ENCODE results near the gene HAUS7. TPM values are rescaled to one million over a fixed set of nuclear protein-coding genes. Genes with fewer than 3 reads are reported as not detected.

HAUS7 gene
- total RNA-seq, 4 donors from 2014 or later, result 20.7 to 46.8 (median 27.7) TPM

DNA sequence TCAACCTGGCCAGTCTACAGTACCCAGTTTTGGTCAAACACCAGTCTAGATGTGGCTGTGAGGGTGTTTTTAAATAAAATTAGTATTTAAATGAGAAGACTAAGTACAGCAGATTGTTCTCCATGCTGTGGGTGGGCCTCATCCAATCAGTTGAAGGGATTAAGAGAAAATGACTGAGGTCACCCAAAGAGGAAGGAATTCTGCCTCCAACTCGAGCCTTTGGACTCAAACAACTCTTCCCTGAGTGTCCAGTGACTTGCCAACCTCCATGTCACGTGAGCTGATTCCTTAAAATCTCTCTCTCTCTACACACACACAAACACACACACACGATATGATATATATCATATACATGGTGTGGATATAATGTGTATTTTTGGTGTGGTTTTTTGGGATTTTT lies 34.5 kb downstream of the HAUS7 start:
- no peak for DNase-seq
- intact Hi-C loops (cut with DNase I), result no loop called here
- no peaks in the 10 kb centered on the region for H3K9me3 ChIP-seq
- H3K27me3 ChIP-seq, result no peaks in the 10 kb centered on the region
- 49 to 69% methylated on average over 3 of the region's 3 CpGs for WGBS, 2 donors
- peaks cover 0 to 4% of the 10 kb centered on the region in 2 donors for H3K4me1 ChIP-seq
- no peak for TF ChIP-seq POLR2A (IDR thresholded peaks at IDR 0.05)
- TF ChIP-seq, protein P1, sequence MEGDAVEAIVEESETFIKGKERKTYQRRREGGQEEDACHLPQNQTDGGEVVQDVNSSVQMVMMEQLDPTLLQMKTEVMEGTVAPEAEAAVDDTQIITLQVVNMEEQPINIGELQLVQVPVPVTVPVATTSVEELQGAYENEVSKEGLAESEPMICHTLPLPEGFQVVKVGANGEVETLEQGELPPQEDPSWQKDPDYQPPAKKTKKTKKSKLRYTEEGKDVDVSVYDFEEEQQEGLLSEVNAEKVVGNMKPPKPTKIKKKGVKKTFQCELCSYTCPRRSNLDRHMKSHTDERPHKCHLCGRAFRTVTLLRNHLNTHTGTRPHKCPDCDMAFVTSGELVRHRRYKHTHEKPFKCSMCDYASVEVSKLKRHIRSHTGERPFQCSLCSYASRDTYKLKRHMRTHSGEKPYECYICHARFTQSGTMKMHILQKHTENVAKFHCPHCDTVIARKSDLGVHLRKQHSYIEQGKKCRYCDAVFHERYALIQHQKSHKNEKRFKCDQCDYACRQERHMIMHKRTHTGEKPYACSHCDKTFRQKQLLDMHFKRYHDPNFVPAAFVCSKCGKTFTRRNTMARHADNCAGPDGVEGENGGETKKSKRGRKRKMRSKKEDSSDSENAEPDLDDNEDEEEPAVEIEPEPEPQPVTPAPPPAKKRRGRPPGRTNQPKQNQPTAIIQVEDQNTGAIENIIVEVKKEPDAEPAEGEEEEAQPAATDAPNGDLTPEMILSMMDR (IDR thresholded peaks at IDR 0.05), result no peak
- no peak overlapping the region for H3K27ac ChIP-seq
- H3K36me3 ChIP-seq, result no peaks in the 10 kb centered on the region
- H3K4me3 ChIP-seq (replicated peaks in 1 of 3), result no peak overlapping the region

DNA sequence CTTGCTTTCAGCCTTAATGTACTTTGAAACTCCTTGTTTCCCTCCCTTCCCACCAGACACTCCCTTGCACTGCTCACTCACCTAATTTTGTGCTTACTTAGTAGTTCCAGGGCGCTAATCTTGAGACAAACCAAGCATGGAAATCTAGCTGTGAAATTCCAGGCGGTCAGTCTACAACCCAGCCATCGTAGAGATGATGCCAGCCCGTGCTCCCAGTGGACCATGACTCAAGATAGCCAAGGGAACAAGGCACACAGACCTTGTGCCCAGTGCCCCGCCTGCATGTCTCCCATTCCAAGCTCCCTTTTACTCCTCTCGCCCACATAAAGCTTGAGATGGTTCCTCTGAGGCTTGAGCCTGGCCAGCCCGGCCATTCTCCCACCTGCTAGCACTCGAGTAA lies 35.6 kb downstream of the HAUS7 start:
- WGBS, 2 donors, result 19 to 39% methylated on average over 4 to 5 of the region's 8 CpGs
- DNase-seq, result peak; percentile 85
- Histone ChIP-seq H3K27ac (peak overlapping the region in 2 of 3 donors; percentile 45 to 58), H3K36me3 (no peaks in the 10 kb centered on the region), H3K4me3 (replicated peaks in 1 of 3) (no peak overlapping the region), H3K27me3 (no peaks in the 10 kb centered on the region), H3K9me3 (no peaks in the 10 kb centered on the region), H3K4me1 (peaks cover 0 to 4% of the 10 kb centered on the region in 2 donors)
- TF ChIP-seq POLR2A (IDR thresholded peaks at IDR 0.05), result no peak
- TF ChIP-seq, protein P1 (IDR thresholded peaks at IDR 0.05), result no peak
- intact Hi-C loops (cut with DNase I), result no loop called here

DNA sequence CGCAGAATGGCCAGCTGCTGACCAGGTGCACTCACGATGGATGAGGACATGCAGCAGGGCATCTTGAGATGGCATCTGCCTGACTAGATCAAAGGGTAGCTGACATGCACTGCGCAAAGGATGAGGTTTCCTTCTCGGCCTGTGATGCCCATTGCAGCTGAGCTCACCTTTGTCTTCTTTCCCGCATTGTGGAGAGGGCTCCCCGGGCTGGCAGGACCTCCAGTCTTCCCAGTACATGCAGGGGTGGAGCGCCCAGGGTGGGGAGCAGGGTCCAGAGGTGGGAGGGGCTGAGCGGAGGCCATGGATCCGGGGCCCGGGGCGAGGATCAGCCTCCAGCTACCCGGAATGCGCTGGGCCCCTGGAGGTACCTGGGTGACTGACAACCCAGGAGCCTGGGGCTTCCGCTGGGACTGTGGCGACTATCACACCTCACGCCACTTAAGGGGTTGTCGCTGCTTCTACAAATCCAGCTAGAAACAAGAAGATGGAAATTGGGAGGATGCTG lies 36.5 kb downstream of the HAUS7 start:
- H3K36me3 ChIP-seq, result no peaks in the 10 kb centered on the region
- H3K27me3 ChIP-seq, result no peaks in the 10 kb centered on the region
- TF ChIP-seq, protein P1 (IDR thresholded peaks at IDR 0.05), result no peak
- peaks cover 0 to 4% of the 10 kb centered on the region in 2 donors for H3K4me1 ChIP-seq
- peak overlapping the region in 2 of 3 donors; percentile 45 to 58 for H3K27ac ChIP-seq
- no peak for DNase-seq
- intact Hi-C loops (cut with DNase I), result no loop called here
- no peak overlapping the region for H3K4me3 ChIP-seq (replicated peaks in 1 of 3)
- H3K9me3 ChIP-seq, result no peaks in the 10 kb centered on the region
- 83 to 96% methylated on average over 1 to 11 of the region's 17 CpGs for WGBS, 2 donors

DNA sequence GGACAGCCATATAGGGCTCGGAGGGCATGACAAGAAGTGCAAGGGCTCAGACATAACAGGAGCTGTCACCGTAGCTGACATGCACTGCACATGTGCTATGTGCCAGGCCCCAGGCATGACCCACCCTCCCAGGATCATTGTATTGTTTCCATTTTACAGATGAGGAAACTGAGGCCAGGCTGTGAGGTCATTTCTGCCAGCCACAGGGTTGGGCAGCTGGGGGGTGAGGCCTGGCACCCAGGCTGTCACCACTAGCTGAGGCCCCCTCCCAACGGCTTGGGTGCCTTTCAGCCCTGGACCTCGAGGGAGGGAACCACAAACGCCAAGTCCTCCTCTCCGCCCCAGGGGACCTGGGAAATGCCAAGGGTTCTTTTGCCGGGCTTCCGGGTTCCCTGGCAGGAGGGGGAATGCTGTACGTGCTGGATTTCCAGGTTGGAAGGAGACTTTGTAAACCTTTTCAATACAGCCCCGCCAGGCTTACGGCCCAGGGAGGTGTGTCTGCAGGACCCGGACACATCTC lies 37.2 kb downstream of the HAUS7 start:
- TF ChIP-seq, protein P1 (IDR thresholded peaks at IDR 0.05), result no peak
- TF ChIP-seq POLR2A (IDR thresholded peaks at IDR 0.05), result no peak
- intact Hi-C loops (cut with DNase I), result no loop called here
- peak in 1 of 2 donors; percentile 49 for DNase-seq
- peaks cover 0 to 4% of the 10 kb centered on the region in 2 donors for H3K4me1 ChIP-seq
- H3K27me3 ChIP-seq, result no peaks in the 10 kb centered on the region
- no peaks in the 10 kb centered on the region for H3K9me3 ChIP-seq
- H3K36me3 ChIP-seq, result no peaks in the 10 kb centered on the region
- no peak overlapping the region for H3K4me3 ChIP-seq (replicated peaks in 1 of 3)
- no peak overlapping the region for H3K27ac ChIP-seq
- WGBS, 2 donors, result 92 to 100% methylated on average over 2 of the region's 12 CpGs

DNA sequence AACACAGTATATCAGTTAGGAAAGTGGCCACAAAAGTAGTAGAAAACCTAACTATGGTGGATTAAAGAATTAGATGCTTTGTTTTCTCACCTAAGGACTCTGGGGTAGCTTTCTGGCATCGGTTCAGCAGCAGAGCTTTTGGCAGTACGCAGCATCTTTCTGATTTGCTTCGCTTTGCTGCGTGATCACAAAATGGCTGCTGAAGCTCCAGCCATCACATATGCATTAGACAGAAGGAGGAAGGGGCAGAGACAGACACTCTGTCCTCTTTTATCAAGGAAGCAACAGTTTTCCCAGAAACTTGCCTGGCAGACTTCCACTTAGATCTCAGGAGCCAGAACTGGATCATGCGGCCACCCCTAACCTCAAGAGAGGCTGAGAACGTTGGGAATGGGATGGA lies 39.6 kb downstream of the HAUS7 start:
- intact Hi-C loops (cut with DNase I), result no loop called here
- Histone ChIP-seq H3K27ac (no peak overlapping the region), H3K4me1 (peaks cover 0 to 4% of the 10 kb centered on the region in 2 donors), H3K36me3 (no peaks in the 10 kb centered on the region), H3K27me3 (no peaks in the 10 kb centered on the region), H3K9me3 (no peaks in the 10 kb centered on the region), H3K4me3 (replicated peaks in 1 of 3) (no peak overlapping the region)
- TF ChIP-seq, protein P1 (IDR thresholded peaks at IDR 0.05), result no peak
- TF ChIP-seq POLR2A (IDR thresholded peaks at IDR 0.05), result no peak
- no peak for DNase-seq
- WGBS, 2 donors, result 86 to 93% methylated on average over 6 of the region's 6 CpGs

All from thyroid gland (tissue), 4 donors.